ENCODE results near the gene CDH1.
A peak's percentile ranks its signal among the peaks of the same experiment; 100 is the strongest.

CDH1 gene

DNA sequence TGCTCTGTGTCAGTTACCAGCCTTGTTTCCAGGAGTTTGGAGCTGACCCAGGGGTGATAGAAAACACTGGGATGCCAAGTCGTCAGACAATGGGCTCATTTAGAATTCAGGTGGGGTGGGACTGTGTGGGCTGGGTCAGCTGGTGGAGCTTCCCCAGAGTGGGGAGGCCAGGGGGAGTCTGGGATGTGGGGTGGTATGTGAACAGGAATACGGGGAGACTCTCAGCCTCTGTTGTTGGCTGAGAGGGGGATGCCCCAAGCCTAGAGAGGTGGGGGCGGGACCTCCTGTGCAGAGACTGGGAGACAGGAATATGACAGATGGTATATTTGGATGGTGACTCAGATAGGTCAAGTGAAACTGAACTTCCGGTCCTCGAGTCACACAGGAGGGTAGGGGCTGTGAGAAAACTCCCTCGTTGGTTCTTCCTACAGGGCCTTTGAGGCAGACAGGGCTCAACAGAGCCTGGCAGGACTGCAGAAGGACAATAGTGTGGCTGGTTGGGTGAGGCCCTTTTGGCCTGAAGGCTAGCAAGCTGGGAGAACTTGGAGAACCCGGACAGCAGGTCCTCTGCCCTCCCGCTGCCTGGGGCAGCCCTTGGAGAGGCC lies 23.7 kb downstream of the CDH1 start:
- TF ChIP-seq GATA1 (IDR thresholded peaks at IDR 0.05; ENCODE audit: low read depth, low read length) (no peak), POLR2A (IDR thresholded peaks at IDR 0.05; ENCODE audit: low read length) (no peak)
- peak in 1 of 2 experiments; percentile 40 for DNase-seq

DNA sequence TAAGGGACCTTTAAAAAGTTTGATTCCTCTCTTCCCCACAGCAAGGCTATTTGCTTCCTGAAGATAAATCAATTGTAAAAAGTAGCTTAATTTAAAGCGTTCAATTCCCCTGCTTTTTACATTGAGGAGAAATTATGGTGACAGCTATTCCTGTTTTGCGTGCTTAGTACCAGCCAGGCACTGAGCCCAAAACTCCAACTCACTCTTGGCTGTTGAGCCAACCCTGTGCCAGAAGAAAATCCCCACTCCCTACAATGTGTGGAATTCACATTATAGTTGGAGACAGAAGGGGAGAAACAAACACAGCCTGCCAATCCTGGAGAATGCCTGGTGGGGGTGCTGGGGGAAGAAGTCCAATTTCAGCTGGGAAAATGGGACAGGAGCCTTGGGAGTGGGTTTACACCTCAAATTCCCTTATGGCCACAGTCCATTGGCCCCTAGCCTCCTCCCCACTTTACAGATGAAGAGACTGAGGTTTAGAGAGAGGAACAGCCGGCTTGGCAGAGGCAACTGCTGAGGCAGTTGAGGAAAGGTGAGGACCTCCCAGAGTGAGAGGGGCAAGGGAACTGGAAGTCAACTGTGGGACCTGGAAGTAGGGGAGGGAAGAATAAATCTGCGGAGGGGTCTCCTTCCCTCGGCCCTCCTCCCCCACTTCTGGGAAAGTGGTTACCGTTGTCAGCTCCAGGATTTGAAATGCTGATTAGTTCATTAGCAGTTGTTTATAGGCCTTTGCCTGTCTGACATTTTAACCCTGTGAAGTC lies 26.1 kb downstream of the CDH1 start:
- no peak for DNase-seq
- TF ChIP-seq POLR2A (IDR thresholded peaks at IDR 0.05; ENCODE audit: low read length) (no peak), GATA1 (IDR thresholded peaks at IDR 0.05; ENCODE audit: low read depth, low read length) (no peak)

- peak; percentile 83 to 88 for DNase-seq
- TF ChIP-seq POLR2A (IDR thresholded peaks at IDR 0.05; ENCODE audit: low read length) (no peak), GATA1 (IDR thresholded peaks at IDR 0.05; ENCODE audit: low read depth, low read length) (peak; percentile 50)
Observed at GRCh38 chr16:68764862-68765261, 27.8 kb downstream of the CDH1 start.

GRCh38 chr16:68767581-68767980 lies 30.5 kb downstream of the CDH1 start:
- peak; percentile 45 to 55 for DNase-seq
- TF ChIP-seq POLR2A (IDR thresholded peaks at IDR 0.05; ENCODE audit: low read length) (no peak), GATA1 (IDR thresholded peaks at IDR 0.05; ENCODE audit: low read depth, low read length) (no peak)

DNA sequence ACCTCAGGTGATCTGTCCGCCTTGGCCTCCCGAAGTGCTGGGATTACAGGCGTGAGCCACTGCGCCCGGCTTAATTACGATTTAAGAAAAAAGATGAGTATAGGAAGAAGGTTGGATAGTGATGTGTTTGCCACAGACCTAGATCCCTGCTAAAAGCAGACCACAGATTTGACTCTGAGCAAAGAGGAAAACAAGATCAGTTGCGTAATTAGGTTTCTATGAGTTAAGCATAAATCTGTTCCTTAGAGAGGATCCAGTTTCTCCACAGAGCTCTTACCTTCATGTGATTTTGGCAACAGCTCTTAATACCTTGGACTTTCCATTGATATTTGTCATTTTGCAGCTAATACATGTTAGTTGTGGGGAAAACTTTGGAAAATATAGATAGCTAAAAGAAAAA lies 31.1 kb downstream of the CDH1 start:
- no peak for TF ChIP-seq GATA1 (IDR thresholded peaks at IDR 0.05; ENCODE audit: low read depth, low read length)
- no peak for TF ChIP-seq POLR2A (IDR thresholded peaks at IDR 0.05; ENCODE audit: low read length)
- no peak for DNase-seq

- TF ChIP-seq POLR2A (IDR thresholded peaks at IDR 0.05; ENCODE audit: low read length) (peak; percentile 25), GATA1 (IDR thresholded peaks at IDR 0.05; ENCODE audit: low read depth, low read length) (no peak)
- peak; percentile 54 to 72 for DNase-seq
Observed at GRCh38 chr16:68768771-68769170, 31.7 kb downstream of the CDH1 start.

DNA sequence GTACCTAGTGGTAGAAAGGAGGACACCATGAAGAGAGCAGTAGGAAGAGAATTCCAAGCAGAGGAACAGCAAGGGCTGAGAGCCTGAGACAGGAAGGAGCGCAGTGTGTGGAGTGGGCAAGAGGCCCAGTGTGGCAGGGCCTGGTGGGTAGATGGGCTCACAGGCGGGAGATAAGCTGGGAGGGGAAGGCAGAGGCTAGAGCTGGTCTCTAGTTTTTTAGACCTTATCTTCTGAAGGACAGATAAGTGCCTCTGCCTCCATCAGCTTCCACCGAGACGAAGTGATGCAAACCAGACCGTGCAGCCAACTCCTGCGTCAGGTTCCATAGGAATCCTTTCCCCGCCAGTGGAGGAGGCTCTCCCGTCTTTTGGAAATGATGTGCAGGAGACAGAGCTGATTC lies 33.6 kb downstream of the CDH1 start:
- TF ChIP-seq POLR2A (IDR thresholded peaks at IDR 0.05; ENCODE audit: low read length), result peak; percentile 71
- TF ChIP-seq GATA1 (IDR thresholded peaks at IDR 0.05; ENCODE audit: low read depth, low read length), result no peak
- peak; percentile 83 to 90 for DNase-seq

GRCh38 chr16:68772030-68772681 lies 35.1 kb downstream of the CDH1 start:
- TF ChIP-seq GATA1 (IDR thresholded peaks at IDR 0.05; ENCODE audit: low read depth, low read length), result peak; percentile 97
- peak; percentile 82 for TF ChIP-seq POLR2A (IDR thresholded peaks at IDR 0.05; ENCODE audit: low read length)
- DNase-seq, result peak; percentile 96 to 100

- DNase-seq, result peak; percentile 24 to 61
- TF ChIP-seq GATA1 (IDR thresholded peaks at IDR 0.05; ENCODE audit: low read depth, low read length), result no peak
- no peak for TF ChIP-seq POLR2A (IDR thresholded peaks at IDR 0.05; ENCODE audit: low read length)
Observed at GRCh38 chr16:68772871-68773270, 35.8 kb downstream of the CDH1 start.

GRCh38 chr16:68774982-68775634 lies 38.0 kb downstream of the CDH1 start:
- TF ChIP-seq POLR2A (IDR thresholded peaks at IDR 0.05; ENCODE audit: low read length) (no peak), GATA1 (IDR thresholded peaks at IDR 0.05; ENCODE audit: low read depth, low read length) (no peak)
- DNase-seq, result peak in 1 of 2 experiments; percentile 38

DNA sequence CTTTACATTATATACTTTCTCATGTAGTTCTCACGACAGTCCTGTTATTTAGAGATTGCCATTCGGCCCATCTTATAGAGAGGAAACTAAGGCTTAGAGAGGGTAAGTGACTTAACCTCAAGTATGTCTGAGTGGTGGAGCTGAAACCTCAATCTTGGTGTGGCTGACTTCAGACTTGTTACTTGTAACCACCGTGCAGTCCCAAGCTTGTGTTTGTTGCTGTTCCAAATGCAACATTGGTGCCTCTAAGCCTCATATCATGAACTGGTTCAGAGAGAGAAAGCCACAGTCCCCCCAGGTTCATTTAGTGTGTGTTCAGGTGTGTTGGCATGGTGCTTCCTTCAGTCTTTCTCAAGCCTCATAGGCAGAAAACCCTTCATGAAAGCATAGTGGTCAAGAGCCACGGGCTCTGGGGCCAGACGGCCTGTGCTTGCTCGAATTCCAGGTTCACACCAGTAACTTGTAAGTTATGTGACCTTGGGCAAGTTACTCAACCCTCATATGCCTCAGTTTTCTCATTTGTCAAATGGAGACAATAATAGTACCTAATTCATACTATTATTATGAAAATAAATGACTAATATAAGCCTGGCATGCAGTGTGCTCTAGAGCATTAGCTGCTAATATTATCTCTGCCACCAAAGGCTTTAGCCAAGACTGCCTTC lies 39.9 kb downstream of the CDH1 start:
- no peak for DNase-seq

GRCh38 chr16:68778551-68779231 lies 41.6 kb downstream of the CDH1 start:
- no peak for TF ChIP-seq GATA1 (IDR thresholded peaks at IDR 0.05; ENCODE audit: low read depth, low read length)
- no peak for TF ChIP-seq POLR2A (IDR thresholded peaks at IDR 0.05; ENCODE audit: low read length)
- peak; percentile 23 to 25 for DNase-seq

More for the DNA sequence above, 39.9 kb downstream of the CDH1 start:
- TF ChIP-seq POLR2A (IDR thresholded peaks at IDR 0.05; ENCODE audit: low read length) (no peak), GATA1 (IDR thresholded peaks at IDR 0.05; ENCODE audit: low read depth, low read length) (no peak)

GRCh38 chr16:68779891-68780290 lies 42.8 kb downstream of the CDH1 start:
- TF ChIP-seq GATA1 (IDR thresholded peaks at IDR 0.05; ENCODE audit: low read depth, low read length) (no peak), POLR2A (IDR thresholded peaks at IDR 0.05; ENCODE audit: low read length) (no peak)
- no peak for DNase-seq

All from erythroblast (primary cell).